Breast epithelium (tissue), 3 donors: Measurements from ENCODE around the gene HTR4.

Source experiments
- POLR2AphosphoS5 ChIP-seq, 3 donors: sonication (generic); formaldehyde crosslinking; IDR thresholded peaks; one replicate each; pipeline ENCODE4 v1.6.1; 2017; ENCODE audit warnings: antibody characterized with exemption in 3 of 3
- TF ChIP-seq, protein P1 (sequence below), 3 donors: fragments of 450-650 bp; IDR thresholded peaks; one replicate each; pipeline ENCODE4 v1.5.1; 2016 to 2017; ENCODE audit warnings: antibody characterized with exemption in 3 of 3, mild to moderate bottlenecking in 3 of 3, moderate library complexity in 3 of 3

GRCh38 chr5:148599187-148599586, 55.1 kb downstream of the HTR4 start:
- no peak for TF ChIP-seq POLR2AphosphoS5 (IDR thresholded peaks at IDR 0.05)
- TF ChIP-seq, protein P1, sequence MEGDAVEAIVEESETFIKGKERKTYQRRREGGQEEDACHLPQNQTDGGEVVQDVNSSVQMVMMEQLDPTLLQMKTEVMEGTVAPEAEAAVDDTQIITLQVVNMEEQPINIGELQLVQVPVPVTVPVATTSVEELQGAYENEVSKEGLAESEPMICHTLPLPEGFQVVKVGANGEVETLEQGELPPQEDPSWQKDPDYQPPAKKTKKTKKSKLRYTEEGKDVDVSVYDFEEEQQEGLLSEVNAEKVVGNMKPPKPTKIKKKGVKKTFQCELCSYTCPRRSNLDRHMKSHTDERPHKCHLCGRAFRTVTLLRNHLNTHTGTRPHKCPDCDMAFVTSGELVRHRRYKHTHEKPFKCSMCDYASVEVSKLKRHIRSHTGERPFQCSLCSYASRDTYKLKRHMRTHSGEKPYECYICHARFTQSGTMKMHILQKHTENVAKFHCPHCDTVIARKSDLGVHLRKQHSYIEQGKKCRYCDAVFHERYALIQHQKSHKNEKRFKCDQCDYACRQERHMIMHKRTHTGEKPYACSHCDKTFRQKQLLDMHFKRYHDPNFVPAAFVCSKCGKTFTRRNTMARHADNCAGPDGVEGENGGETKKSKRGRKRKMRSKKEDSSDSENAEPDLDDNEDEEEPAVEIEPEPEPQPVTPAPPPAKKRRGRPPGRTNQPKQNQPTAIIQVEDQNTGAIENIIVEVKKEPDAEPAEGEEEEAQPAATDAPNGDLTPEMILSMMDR (IDR thresholded peaks at IDR 0.05): no peak
